Endothelial cell of umbilical vein (primary cell): ENCODE data around the gene TBX4. TPM values are rescaled to one million over a fixed set of nuclear protein-coding genes. Genes with fewer than 3 reads are reported as not detected.

ENCODE experiments used
- BruUV-seq: library from RNA; stranded (reverse); fragments of 400-500 nt; replicated peaks from 2 replicates; lab custom pipeline; 2021; lab: Mats Ljungman, UMichigan
- CTCF ChIA-PET: fragments of 300-600, 350-600 bp; sonication (Branson Sonifier 250); formaldehyde crosslinking; loops from one replicate; lab custom pipeline; 2021; ENCODE audit warnings: antibody characterized with exemption, inconsistent platforms; lab: Charles Lee
- POLR2A ChIA-PET: fragments of 300-600, 350-600 bp; sonication (Branson Sonifier 250); formaldehyde crosslinking; loops from one replicate; lab custom pipeline; 2021; ENCODE audit warnings: antibody characterized with exemption, inconsistent platforms; lab: Charles Lee
- DNase-seq: peaks from one replicate; pipeline ENCODE4 v3.0.0-alpha.2; 2011; ENCODE audit warnings: low read depth, low spot score
- FAIRE-seq: peaks from 2 replicates; lab custom pipeline; 2011; peaks lifted over from hg19 to GRCh38; lab: Jason Lieb, UNC
- H2AFZ ChIP-seq: 2 replicates; pipeline ENCODE4 v1.6.0; 2012; ENCODE audit warnings: low read depth, low read length, control low read depth, inconsistent platforms
- H3K27ac ChIP-seq: 2 replicates; pipeline ENCODE4 v1.5.1; 2011; ENCODE audit warnings: low read depth, mild to moderate bottlenecking, control low read depth, low read length, moderate library complexity; ENCODE audit not compliant: insufficient read depth
- H3K27me3 ChIP-seq, 2 experiments: 2 replicates each; pipeline versions ENCODE4 v1.6.0 to v1.6.1; 2011; ENCODE audit warnings: low read length in 2 of 2, mixed read lengths in 1 of 2; ENCODE audit not compliant: control insufficient read depth in 2 of 2, insufficient read depth in 2 of 2
- H3K36me3 ChIP-seq, 2 experiments: 2 replicates in 1 of 2; 3 replicates in 1 of 2; pipeline ENCODE4 v1.5.1; 2011; ENCODE audit warnings: low read length in 2 of 2, mild to moderate bottlenecking in 1 of 2, moderate library complexity in 1 of 2; ENCODE audit not compliant: control insufficient read depth in 2 of 2, insufficient read depth in 2 of 2; ENCODE audit errors: extremely low read depth in 1 of 2
- H3K4me1 ChIP-seq: 3 replicates; pipeline ENCODE4 v1.5.1; 2011; ENCODE audit warnings: mild to moderate bottlenecking, low read length; ENCODE audit not compliant: control insufficient read depth, insufficient read depth; ENCODE audit errors: extremely low read depth
- H3K4me2 ChIP-seq: 2 replicates; pipeline ENCODE4 v1.6.1; 2011; ENCODE audit warnings: low read length, control low read depth, mixed read lengths; ENCODE audit not compliant: insufficient read depth
- H3K4me3 ChIP-seq, 3 experiments: fragments of 200-600 bp in 1 of 3; sonication (generic), shearing (Covaris generic) in 1 of 3; replicated peaks in 1 of 3; 2 replicates each; pipeline ENCODE4 v1.5.1; 2011 to 2016; ENCODE audit warnings: control low read depth in 3 of 3, low read length in 3 of 3, mild to moderate bottlenecking in 2 of 3, inconsistent platforms in 1 of 3, low read depth in 1 of 3, moderate library complexity in 1 of 3; ENCODE audit not compliant: insufficient read depth in 1 of 3
- H3K79me2 ChIP-seq: 2 replicates; pipeline ENCODE4 v1.6.0; 2012; ENCODE audit warnings: low read length, inconsistent platforms; ENCODE audit not compliant: control insufficient read depth, insufficient read depth
- H3K9ac ChIP-seq: replicated peaks from 2 replicates; pipeline ENCODE3; 2011; ENCODE audit warnings: low read length, control low read depth; ENCODE audit not compliant: insufficient read depth; ENCODE audit errors: extremely low read depth
- H3K9me1 ChIP-seq: replicated peaks from 3 replicates; pipeline ENCODE4 v1.6.0; 2011; ENCODE audit warnings: mild to moderate bottlenecking, low read length; ENCODE audit not compliant: control insufficient read depth, insufficient read depth; ENCODE audit errors: extremely low read depth
- H3K9me3 ChIP-seq: replicated peaks from 2 replicates; pipeline ENCODE4 v1.5.1; 2012; ENCODE audit warnings: low read length, inconsistent platforms; ENCODE audit not compliant: control insufficient read depth, insufficient read depth
- H4K20me1 ChIP-seq: replicated peaks from 2 replicates; pipeline ENCODE3; 2011; ENCODE audit warnings: mild to moderate bottlenecking, low read length; ENCODE audit not compliant: control insufficient read depth, insufficient read depth; ENCODE audit errors: extremely low read depth
- CTCF ChIP-seq, 2 donors: IDR thresholded peaks; 1 replicate in 1 of 2; 2 replicates in 1 of 2; pipeline ENCODE4 v1.5.1; 2011; ENCODE audit warnings: low read length in 2 of 2, mild to moderate bottlenecking in 2 of 2, moderate library complexity in 2 of 2, control low read depth in 1 of 2, inconsistent platforms in 1 of 2, low read depth in 1 of 2; ENCODE audit not compliant: insufficient read depth in 1 of 2; ENCODE audit errors: extremely low read depth in 1 of 2
- EZH2 ChIP-seq: IDR thresholded peaks from 2 replicates; pipeline ENCODE4 v1.6.1; 2012; ENCODE audit warnings: borderline replicate concordance, low read depth, mild to moderate bottlenecking, moderate library complexity, low read length, inconsistent platforms; ENCODE audit not compliant: severe bottlenecking
- FOS ChIP-seq: IDR thresholded peaks from 2 replicates; pipeline ENCODE4 v1.6.1; 2011; ENCODE audit warnings: mild to moderate bottlenecking, low read length, moderate library complexity, borderline replicate concordance; ENCODE audit not compliant: insufficient read depth
- GATA2 ChIP-seq: IDR thresholded peaks from 2 replicates; pipeline ENCODE4 v1.7.0; 2011; ENCODE audit warnings: low read depth, mild to moderate bottlenecking, moderate library complexity, mixed read lengths, low read length; ENCODE audit not compliant: insufficient read length, insufficient read depth
- JUN ChIP-seq: IDR thresholded peaks from 2 replicates; pipeline ENCODE4 v1.6.1; 2011; ENCODE audit warnings: borderline replicate concordance, low read depth; ENCODE audit not compliant: insufficient read length, insufficient read depth
- MYC ChIP-seq: IDR thresholded peaks from one replicate; pipeline ENCODE4 v1.6.1; 2011; ENCODE audit warnings: mild to moderate bottlenecking, low read depth, low read length
- POLR2A ChIP-seq: IDR thresholded peaks from 2 replicates; pipeline ENCODE4 v1.6.1; 2012; ENCODE audit warnings: low read depth, mild to moderate bottlenecking, control low read depth, low read length
- POLR2AphosphoS5 ChIP-seq: IDR thresholded peaks from 2 replicates; pipeline ENCODE4 v1.6.1; 2012; ENCODE audit warnings: low read depth, mild to moderate bottlenecking, control low read depth, low read length, moderate library complexity; ENCODE audit not compliant: insufficient read depth
- dilution Hi-C: fragments of 300-500 bp; cut with MboI; formaldehyde crosslinking; loops from one replicate; pipeline ENCODE4 v1.15.0; 2019; ENCODE audit warnings: low sequenced_read_pairs; ENCODE audit not compliant: extremely low pct_ligation_motif_present
- intact Hi-C: fragments of 100-400 bp; cut with micrococcal nuclease; formaldehyde crosslinking; loops from one replicate; pipeline ENCODE4 v1.10.0; 2022
- polyA plus RNA-seq, 4 experiments: library from polyadenylated mRNA; depleted of rRNA in 3 of 4; stranded (reverse) in 3 of 4; unstranded in 1 of 4; fragments of >200 nt; gene quantifications; 2 replicates each; pipeline versions ENCODE4 v1.2.1 to v1.2.3, GENCODE V29; 2011 to 2012; ENCODE audit warnings: missing spikeins in 1 of 4
- total RNA-seq: library from RNA; stranded (reverse); gene quantifications from 2 replicates; pipeline ENCODE4 v1.2.3, GENCODE V29; 2021
- TF ChIP-seq, protein P1 (sequence below): IDR thresholded peaks from 2 replicates; pipeline ENCODE4 v1.6.1; 2011; ENCODE audit not compliant: insufficient read depth, insufficient read length

Gene TBX4
- total and polyA plus RNA-seq, 2 donors (not counting 3 experiments of a cell fraction or from before 2014, with no cell fraction given): not detected

GRCh38 chr17:61496957-61497653 is 44.9 kb downstream of the TBX4 start:
- no peak for FAIRE-seq
- H3K27ac ChIP-seq: no peak overlapping the region
- dilution Hi-C loops: no loop called here
- H3K9ac ChIP-seq: no peak overlapping the region
- peaks cover 15% of the 10 kb centered on the region for H3K4me1 ChIP-seq
- no peak overlapping the region for H2AFZ ChIP-seq
- ChIA-PET POLR2A (no interaction called here), CTCF (interaction anchor here (2.4 kb wide), 1 partner anchor 85 kb away, joined by 8 read pairs; no protein-coding TSS in a partner anchor)
- H4K20me1 ChIP-seq: no peaks in the 10 kb centered on the region
- intact Hi-C loops: no loop called here
- no peak for TF ChIP-seq POLR2AphosphoS5
- DNase-seq: no peak
- H3K9me1 ChIP-seq: no peaks in the 10 kb centered on the region
- no peak overlapping the region for H3K4me3 ChIP-seq
- H3K27me3 ChIP-seq: peaks cover 6% of the 10 kb centered on the region in 2 experiments
- no peaks in the 10 kb centered on the region for H3K9me3 ChIP-seq
- H3K4me2 ChIP-seq: no peak overlapping the region
- BruUV-seq: no TSS peak
- no peaks in the 10 kb centered on the region for H3K79me2 ChIP-seq
- no peaks in the 10 kb centered on the region for H3K36me3 ChIP-seq

DNA sequence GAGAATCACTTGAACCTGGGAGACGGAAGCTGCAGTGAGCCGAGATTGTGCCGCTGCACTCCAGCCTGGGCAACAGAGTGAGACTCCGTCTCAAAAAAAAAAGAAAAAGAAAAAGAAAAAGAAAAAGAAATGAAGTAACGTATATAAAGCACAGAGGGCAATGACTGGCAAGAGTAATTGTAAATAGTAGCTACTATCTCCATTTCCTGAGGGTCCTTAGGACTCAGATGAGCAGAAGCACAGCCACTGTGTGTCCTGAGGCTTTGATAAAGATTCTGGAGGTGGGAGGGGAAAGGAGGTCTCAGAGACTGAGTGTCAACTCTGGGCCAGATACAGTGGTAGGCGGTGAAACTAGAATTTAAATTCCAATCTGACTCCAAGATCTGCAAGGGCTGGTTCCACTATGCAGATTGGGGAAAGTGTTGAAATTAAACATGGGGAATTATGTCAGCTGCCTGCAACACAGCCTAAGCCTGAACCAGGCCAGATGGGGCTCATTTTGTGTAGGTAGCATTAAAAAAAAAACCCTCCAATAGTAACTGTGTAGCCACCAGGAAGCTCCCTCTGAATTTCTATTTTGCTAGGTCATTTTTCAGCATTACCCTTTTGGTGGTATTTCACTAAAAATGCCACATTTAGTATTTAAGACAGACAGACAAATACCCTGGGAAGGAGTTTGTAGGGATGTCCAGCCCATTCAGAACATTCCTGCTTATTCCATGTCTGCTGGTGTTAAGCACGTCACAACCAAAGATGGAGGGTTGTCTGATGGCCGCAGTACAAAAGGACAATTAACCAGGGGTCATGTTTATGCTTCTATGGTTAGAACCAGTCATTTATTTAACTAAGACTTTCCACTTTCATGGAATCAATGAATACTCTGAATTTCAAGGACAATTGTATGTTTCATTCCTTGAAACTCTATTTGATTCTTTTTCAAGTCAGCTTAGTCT is 46.1 kb downstream of the TBX4 start:
- H4K20me1 ChIP-seq: no peaks in the 10 kb centered on the region
- no peak for FAIRE-seq
- POLR2A ChIA-PET: no interaction called here

More for the DNA sequence above, 46.1 kb downstream of the TBX4 start:
- Histone ChIP-seq H3K4me2 (no peak overlapping the region), H3K9me3 (no peaks in the 10 kb centered on the region), H3K27me3 (peaks cover 2 to 3% of the 10 kb centered on the region in 2 experiments), H3K79me2 (no peaks in the 10 kb centered on the region), H3K4me3 (no peak overlapping the region), H2AFZ (no peak overlapping the region), H3K9me1 (no peaks in the 10 kb centered on the region), H3K27ac (no peak overlapping the region), H3K4me1 (peaks cover 15% of the 10 kb centered on the region), H3K36me3 (no peaks in the 10 kb centered on the region), H3K9ac (no peak overlapping the region)
- no peak for DNase-seq
- TF ChIP-seq POLR2A (no peak), FOS (no peak), MYC (no peak), EZH2 (no peak), JUN (no peak), CTCF (IDR thresholded peaks at IDR 0.05; ENCODE audit: extremely low read depth in 1 of 2, insufficient read depth in 1 of 2, low read depth in 1 of 2, low read length in 2 of 2) (no peak), GATA2 (no peak), POLR2AphosphoS5 (no peak)
- TF ChIP-seq, protein P1, sequence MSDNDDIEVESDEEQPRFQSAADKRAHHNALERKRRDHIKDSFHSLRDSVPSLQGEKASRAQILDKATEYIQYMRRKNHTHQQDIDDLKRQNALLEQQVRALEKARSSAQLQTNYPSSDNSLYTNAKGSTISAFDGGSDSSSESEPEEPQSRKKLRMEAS: no peak
- CTCF ChIA-PET: no interaction called here
- BruUV-seq: no TSS peak
- intact Hi-C loops: loop anchor here (1.0 kb wide), 1 partner anchor 8 kb away; no protein-coding TSS in a partner anchor
- dilution Hi-C loops: no loop called here
